Colonic mucosa (tissue), 4 donors: ENCODE results near the gene KLHL6. TPM values are rescaled to one million over a fixed set of nuclear protein-coding genes. Genes with fewer than 3 reads are reported as not detected.

ENCODE experiments used
- DNase-seq: peaks from one replicate; pipeline ENCODE4 v3.0.0-alpha.2; 2020
- H3K27ac ChIP-seq: fragments of 200-600 bp; one replicate; pipeline ENCODE4 v1.8.0; 2021
- H3K27me3 ChIP-seq: fragments of 200-600 bp; one replicate; pipeline ENCODE4 v1.8.0; 2021
- H3K36me3 ChIP-seq: fragments of 200-600 bp; one replicate; pipeline ENCODE4 v1.8.0; 2021
- H3K4me1 ChIP-seq: fragments of 200-600 bp; one replicate; pipeline ENCODE4 v1.8.0; 2021; ENCODE audit warnings: mild to moderate bottlenecking
- H3K4me3 ChIP-seq: fragments of 200-600 bp; one replicate; pipeline ENCODE4 v1.8.0; 2021
- H3K9ac ChIP-seq, 2 donors: one replicate each; pipeline ENCODE4 v1.7.0; 2013; ENCODE audit warnings: control low read depth in 2 of 2, low read depth in 2 of 2, low read length in 2 of 2
- H3K9me3 ChIP-seq: fragments of 200-600 bp; one replicate; pipeline ENCODE4 v1.8.0; 2021
- CTCF ChIP-seq: fragments of 200-600 bp; IDR thresholded peaks from one replicate; pipeline ENCODE4 v1.8.0; 2022; ENCODE audit warnings: antibody characterized with exemption, mild to moderate bottlenecking
- intact Hi-C: fragments of 100-400 bp; cut with DNase I; formaldehyde crosslinking; loops from one replicate; pipeline ENCODE4 v1.14.1; 2022
- total RNA-seq, 2 donors: library from RNA; stranded (reverse); fragmentation: NEBNext Ultra II Directional in 1 of 2; extraction: Animal tissue kit (Norgen Biotek cat#: 25700) in 1 of 2; gene quantifications; one replicate each; pipeline ENCODE4 v1.2.1, GENCODE V29; 2021
- donor health status: healthy.
- donor health status: DM: no; HTN: no; CAD: no.
- donor health status: DM: no; HTN: no; CAD: no.

Gene KLHL6
- total RNA-seq, 2 donors from 2014 or later, result 2.0 to 2.1 TPM

- intact Hi-C loops, result no loop called here
- no peaks in the 10 kb centered on the region for H3K27me3 ChIP-seq
- no peaks in the 10 kb centered on the region for H3K36me3 ChIP-seq
- H3K4me1 ChIP-seq, result no peaks in the 10 kb centered on the region
- DNase-seq, result no peak
- TF ChIP-seq CTCF, result no peak
- no peak overlapping the region for H3K27ac ChIP-seq
- no peak overlapping the region for H3K9ac ChIP-seq
- H3K9me3 ChIP-seq, result no peaks in the 10 kb centered on the region
- H3K4me3 ChIP-seq, result no peak overlapping the region
Measured at GRCh38 chr3:183437666-183438564, 117.6 kb downstream of the KLHL6 start.

Other genes with a start within 250 kb of the KLHL6 start
- gene MCF2L2, start 127.1 kb downstream of the KLHL6 start, total RNA-seq, result 1 to 10 TPM in 1 of 2 donors, under 1 TPM in 1; 0.25 to 1.4 TPM
- 10 to 100 TPM; 25.1 to 64.2 TPM for gene KLHL24, start 79.9 kb upstream of the KLHL6 start, total RNA-seq
- 10 to 100 TPM; 17.3 to 25.2 TPM for gene YEATS2, start 142.1 kb upstream of the KLHL6 start, total RNA-seq